HG02981 (cell line): Measurements from ENCODE around the gene LRRC23.

ENCODE experiments used
- ATAC-seq: cut with Tn5 transposase; IDR thresholded peaks from one replicate; pipeline ENCODE4 v1.9.1; 2021; ENCODE audit warnings: mild to moderate bottlenecking, moderate library complexity; ENCODE audit not compliant: unreplicated experiment

Gene LRRC23

GRCh38 chr12:6923851-6924250 lies 19.2 kb downstream of the LRRC23 start:
- no peak for ATAC-seq

GRCh38 chr12:6925239-6925539 lies 20.6 kb downstream of the LRRC23 start:
- no peak for ATAC-seq

- ATAC-seq = no peak
These were observed 21.1 kb downstream of the LRRC23 start for GRCh38 chr12:6925540-6926279.

GRCh38 chr12:6927379-6928021 lies 22.9 kb downstream of the LRRC23 start, which contains the start of gene ATN1:
Gene ATN1 (plus strand): TSS chr12:6927959. CDS start chr12:6934002, 6,043 bp downstream.
- no peak for ATAC-seq

- ATAC-seq = no peak
These were observed 23.5 kb downstream of the LRRC23 start for GRCh38 chr12:6928022-6928702.

GRCh38 chr12:6928703-6929407 lies 24.2 kb downstream of the LRRC23 start:
- no peak for ATAC-seq

GRCh38 chr12:6929466-6930452 lies 25.1 kb downstream of the LRRC23 start:
- ATAC-seq = no peak

DNA sequence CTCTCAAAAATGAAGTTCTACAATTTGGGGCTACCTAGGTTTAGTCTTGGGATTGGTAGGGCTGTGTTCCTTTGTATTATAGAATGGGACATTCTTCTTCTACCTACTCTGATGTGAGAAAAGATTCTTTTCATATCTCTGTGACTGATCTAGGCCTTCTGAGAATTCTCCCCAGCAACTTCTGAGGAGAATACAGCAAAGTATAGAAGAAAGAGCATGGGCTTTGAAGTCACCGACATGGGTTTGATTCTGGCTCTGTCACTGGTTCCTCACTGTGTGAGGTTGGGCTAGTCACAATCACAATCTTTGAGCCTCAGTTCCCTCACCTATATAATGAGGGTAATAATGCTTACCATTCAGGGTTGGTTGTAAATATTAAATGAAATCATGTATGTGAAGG lies 28.1 kb downstream of the LRRC23 start:
- ATAC-seq = no peak

DNA sequence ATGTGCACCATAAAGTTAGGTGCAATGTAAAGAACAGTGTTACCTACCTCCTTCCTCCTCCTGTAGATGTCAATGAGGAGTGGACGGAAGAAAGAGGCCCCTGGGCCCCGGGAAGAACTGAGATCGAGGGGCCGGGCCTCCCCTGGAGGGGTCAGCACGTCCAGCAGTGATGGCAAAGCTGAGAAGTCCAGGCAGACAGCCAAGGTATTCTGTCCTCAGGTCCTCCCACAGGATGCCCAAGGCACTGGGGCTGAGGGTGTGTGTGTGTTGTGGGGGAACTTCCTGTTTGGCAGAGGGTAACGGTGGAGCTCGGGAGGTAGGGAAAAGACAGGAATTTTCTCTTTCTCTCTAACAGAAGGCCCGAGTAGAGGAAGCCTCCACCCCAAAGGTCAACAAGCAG lies 29.5 kb downstream of the LRRC23 start:
- no peak for ATAC-seq

- ATAC-seq = no peak
These were observed 31.0 kb downstream of the LRRC23 start for GRCh38 chr12:6935371-6936193.

DNA sequence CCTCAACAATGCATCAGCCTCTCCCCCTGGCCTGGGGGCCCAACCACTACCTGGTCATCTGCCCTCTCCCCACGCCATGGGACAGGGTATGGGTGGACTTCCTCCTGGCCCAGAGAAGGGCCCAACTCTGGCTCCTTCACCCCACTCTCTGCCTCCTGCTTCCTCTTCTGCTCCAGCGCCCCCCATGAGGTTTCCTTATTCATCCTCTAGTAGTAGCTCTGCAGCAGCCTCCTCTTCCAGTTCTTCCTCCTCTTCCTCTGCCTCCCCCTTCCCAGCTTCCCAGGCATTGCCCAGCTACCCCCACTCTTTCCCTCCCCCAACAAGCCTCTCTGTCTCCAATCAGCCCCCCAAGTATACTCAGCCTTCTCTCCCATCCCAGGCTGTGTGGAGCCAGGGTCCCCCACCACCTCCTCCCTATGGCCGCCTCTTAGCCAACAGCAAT lies 31.6 kb downstream of the LRRC23 start:
- ATAC-seq = no peak

- no peak for ATAC-seq
These were observed 32.2 kb downstream of the LRRC23 start for GRCh38 chr12:6936636-6937480.

GRCh38 chr12:6937481-6938352 lies 33.1 kb downstream of the LRRC23 start:
- ATAC-seq = peak; percentile 84

DNA sequence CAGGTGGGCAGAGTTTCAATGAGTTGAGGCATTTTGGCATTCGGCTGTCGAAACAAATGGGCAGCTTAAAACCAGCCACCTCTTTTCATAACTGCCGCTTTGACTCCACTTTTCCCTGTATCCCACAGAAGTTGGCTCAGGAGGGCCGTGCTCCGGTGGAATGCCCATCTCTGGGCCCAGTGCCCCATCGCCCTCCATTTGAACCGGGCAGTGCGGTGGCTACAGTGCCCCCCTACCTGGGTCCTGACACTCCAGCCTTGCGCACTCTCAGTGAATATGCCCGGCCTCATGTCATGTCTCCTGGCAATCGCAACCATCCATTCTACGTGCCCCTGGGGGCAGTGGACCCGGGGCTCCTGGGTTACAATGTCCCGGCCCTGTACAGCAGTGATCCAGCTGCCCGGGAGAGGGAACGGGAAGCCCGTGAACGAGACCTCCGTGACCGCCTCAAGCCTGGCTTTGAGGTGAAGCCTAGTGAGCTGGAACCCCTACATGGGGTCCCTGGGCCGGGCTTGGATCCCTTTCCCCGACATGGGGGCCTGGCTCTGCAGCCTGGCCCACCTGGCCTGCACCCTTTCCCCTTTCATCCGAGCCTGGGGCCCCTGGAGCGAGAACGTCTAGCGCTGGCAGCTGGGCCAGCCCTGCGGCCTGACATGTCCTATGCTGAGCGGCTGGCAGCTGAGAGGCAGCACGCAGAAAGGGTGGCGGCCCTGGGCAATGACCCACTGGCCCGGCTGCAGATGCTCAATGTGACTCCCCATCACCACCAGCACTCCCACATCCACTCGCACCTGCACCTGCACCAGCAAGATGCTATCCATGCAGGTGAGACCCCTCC lies 34.0 kb downstream of the LRRC23 start:
- ATAC-seq = no peak

GRCh38 chr12:6939191-6939540 lies 34.5 kb downstream of the LRRC23 start:
- no peak for ATAC-seq

DNA sequence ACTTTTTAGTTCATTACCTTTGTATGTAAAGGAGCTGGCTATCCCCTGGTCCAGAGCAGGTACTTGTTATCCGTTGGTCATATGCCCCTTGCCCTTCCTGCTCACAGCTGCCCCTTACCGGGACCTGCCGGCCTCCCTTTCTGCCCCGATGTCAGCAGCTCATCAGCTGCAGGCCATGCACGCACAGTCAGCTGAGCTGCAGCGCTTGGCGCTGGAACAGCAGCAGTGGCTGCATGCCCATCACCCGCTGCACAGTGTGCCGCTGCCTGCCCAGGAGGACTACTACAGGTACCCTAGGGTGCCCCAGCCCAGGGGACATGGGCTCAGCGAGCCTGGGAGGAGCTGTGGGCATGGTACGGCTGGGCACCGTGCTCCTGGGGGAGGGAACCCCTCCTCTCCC lies 36.6 kb downstream of the LRRC23 start:
- ATAC-seq = no peak

- no peak for ATAC-seq
These were observed 37.2 kb downstream of the LRRC23 start for GRCh38 chr12:6941782-6942181.
